BE2C (cell line): Measurements from ENCODE around the gene PPP1R9B.

Experiments used
- DNase-seq: peaks from one replicate; pipeline ENCODE4 v3.0.0-alpha.2; 2020
- H3K27me3 ChIP-seq: fragments of 250-450 bp; sonication (Bioruptor Pico); 2 replicates; pipeline ENCODE4 v1.5.1; 2020; ENCODE audit warnings: mild to moderate bottlenecking
- H3K36me3 ChIP-seq: fragments of 250-450 bp; sonication (Bioruptor Pico); 2 replicates; pipeline ENCODE4 v1.5.1; 2020; ENCODE audit warnings: mild to moderate bottlenecking
- H3K4me1 ChIP-seq: fragments of 250-450 bp; sonication (Bioruptor Pico); 2 replicates; pipeline ENCODE4 v1.5.1; 2020
- H3K4me3 ChIP-seq: 2 replicates; pipeline ENCODE4 v1.5.1; 2011; ENCODE audit warnings: low read depth, low read length
- H3K9me3 ChIP-seq: fragments of 250-450 bp; sonication (Bioruptor Pico); 2 replicates; pipeline ENCODE4 v1.5.1; 2020
- TF ChIP-seq, protein P1 (sequence below): IDR thresholded peaks from 2 replicates; pipeline ENCODE4 v1.5.1; 2012; ENCODE audit warnings: mild to moderate bottlenecking, low read depth, low read length

PPP1R9B gene

GRCh38 chr17:50176559-50177357 is 26.3 kb upstream of the PPP1R9B start:
- Histone ChIP-seq H3K36me3 (no peaks in the 10 kb centered on the region), H3K27me3 (no peaks in the 10 kb centered on the region), H3K4me3 (no peak overlapping the region), H3K4me1 (peaks cover 3% of the 10 kb centered on the region), H3K9me3 (no peaks in the 10 kb centered on the region)
- no peak for DNase-seq
- TF ChIP-seq, protein P1, sequence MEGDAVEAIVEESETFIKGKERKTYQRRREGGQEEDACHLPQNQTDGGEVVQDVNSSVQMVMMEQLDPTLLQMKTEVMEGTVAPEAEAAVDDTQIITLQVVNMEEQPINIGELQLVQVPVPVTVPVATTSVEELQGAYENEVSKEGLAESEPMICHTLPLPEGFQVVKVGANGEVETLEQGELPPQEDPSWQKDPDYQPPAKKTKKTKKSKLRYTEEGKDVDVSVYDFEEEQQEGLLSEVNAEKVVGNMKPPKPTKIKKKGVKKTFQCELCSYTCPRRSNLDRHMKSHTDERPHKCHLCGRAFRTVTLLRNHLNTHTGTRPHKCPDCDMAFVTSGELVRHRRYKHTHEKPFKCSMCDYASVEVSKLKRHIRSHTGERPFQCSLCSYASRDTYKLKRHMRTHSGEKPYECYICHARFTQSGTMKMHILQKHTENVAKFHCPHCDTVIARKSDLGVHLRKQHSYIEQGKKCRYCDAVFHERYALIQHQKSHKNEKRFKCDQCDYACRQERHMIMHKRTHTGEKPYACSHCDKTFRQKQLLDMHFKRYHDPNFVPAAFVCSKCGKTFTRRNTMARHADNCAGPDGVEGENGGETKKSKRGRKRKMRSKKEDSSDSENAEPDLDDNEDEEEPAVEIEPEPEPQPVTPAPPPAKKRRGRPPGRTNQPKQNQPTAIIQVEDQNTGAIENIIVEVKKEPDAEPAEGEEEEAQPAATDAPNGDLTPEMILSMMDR: no peak

DNA sequence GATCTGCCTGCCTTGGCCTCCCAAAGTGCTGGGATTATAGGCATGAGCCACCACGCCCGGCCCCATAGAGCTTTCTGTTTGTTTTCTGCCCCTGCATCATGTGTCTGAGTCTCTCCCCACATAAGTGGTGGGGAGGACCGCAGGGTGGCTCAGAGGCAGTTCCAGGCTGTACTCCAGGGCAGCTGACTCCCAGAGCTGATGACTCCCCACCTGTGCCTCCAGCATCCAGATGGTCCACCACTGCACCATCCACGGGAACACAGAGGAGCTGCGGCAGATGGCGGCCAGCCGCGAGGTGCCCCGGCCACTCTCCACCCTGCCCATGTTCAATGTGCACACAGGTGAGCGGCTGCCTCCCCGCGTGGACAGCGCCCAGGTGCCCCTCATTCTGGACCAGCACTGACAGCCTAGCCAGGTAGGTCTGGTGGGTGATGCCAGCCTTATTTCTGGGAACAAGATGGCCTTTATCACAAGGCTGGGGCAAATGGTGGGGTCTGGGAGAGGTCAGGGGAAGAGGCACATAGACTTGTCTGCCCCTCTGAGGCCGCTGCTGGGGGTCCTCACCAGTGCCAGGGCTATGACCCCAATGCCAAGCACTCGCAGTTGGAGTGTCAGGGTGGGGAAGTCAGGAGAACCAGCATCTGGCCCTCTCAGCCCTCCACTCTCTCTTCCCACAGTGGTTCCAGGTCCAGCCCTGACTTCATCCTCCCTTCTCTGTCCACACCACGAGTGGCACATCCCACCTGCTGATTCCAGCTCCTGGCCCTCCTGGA is 24.7 kb upstream of the PPP1R9B start:
- Histone ChIP-seq H3K36me3 (no peaks in the 10 kb centered on the region), H3K4me3 (no peak overlapping the region), H3K27me3 (no peaks in the 10 kb centered on the region), H3K9me3 (no peaks in the 10 kb centered on the region), H3K4me1 (peaks cover 3% of the 10 kb centered on the region)
- no peak for DNase-seq
- TF ChIP-seq, protein P1: no peak

- DNase-seq: no peak
- Histone ChIP-seq H3K36me3 (no peaks in the 10 kb centered on the region), H3K4me1 (peaks cover 3% of the 10 kb centered on the region), H3K4me3 (no peak overlapping the region), H3K9me3 (no peaks in the 10 kb centered on the region), H3K27me3 (no peaks in the 10 kb centered on the region)
- TF ChIP-seq, protein P1: no peak
Measured at GRCh38 chr17:50174444-50174843, 24.0 kb upstream of the PPP1R9B start.

DNA sequence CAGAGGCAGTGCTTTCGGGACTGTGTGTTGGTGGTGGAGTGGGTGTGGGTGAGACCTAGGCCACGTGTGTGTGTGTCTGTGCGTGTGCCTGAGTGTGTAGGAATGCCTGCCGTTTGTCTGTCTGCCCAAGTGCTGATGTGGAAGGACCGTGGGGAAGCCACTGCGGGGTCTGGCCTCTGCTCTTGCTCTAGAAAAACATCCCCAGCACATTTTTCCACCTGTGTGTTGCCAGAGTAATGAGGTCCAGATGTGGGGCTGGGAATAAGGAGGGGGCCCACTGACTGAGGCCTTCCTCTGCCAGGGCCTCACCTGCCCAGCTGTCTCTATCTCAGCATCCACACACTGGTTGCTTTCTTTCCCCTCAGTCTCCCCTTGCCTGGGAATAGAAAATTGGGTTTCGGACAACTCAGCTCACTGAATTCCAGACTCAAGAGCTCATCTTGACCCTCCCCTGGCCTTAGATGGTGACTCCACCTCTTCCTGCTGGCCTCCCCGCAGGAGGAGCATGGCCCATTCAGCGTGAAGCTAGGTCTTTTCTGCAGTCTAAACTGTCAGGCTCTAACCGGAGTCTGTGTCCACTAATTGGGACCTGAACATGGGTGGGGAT is 23.0 kb upstream of the PPP1R9B start:
- TF ChIP-seq, protein P1: no peak
- Histone ChIP-seq H3K4me1 (peaks cover 3% of the 10 kb centered on the region), H3K4me3 (no peak overlapping the region), H3K9me3 (no peaks in the 10 kb centered on the region), H3K36me3 (no peaks in the 10 kb centered on the region), H3K27me3 (no peaks in the 10 kb centered on the region)
- DNase-seq: no peak

DNA sequence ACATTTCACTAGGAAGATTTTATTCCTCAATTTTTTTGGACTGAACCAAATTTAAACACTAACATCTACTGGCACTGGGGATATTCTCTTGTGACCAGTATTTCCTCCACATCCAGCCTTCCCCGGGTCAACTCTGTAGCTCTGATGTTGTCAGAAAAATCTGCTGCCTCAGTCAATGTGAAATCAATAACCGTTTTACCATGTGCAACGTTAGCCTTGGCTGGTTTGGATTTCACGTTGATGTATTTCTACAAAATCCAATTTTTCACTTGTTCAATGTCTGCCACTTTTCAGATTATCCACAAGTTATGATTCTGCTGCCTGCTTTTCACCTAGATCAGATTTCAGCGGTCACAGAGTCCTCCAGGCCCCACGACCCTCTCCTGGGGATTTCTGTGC is 22.5 kb upstream of the PPP1R9B start:
- Histone ChIP-seq H3K36me3 (no peaks in the 10 kb centered on the region), H3K9me3 (no peaks in the 10 kb centered on the region), H3K27me3 (no peaks in the 10 kb centered on the region), H3K4me1 (peaks cover 2% of the 10 kb centered on the region), H3K4me3 (no peak overlapping the region)
- no peak for DNase-seq
- TF ChIP-seq, protein P1: no peak
